KG1 (cell line): ENCODE results near the gene IER3IP1.
A peak's percentile ranks its signal among the peaks of the same experiment; 100 is the strongest.
"Not testable (repeated sequence)": the region's sequence is repeated elsewhere in the genome, so short reads cannot be mapped to it uniquely, and the experiment has no call there.

Experiments
- DNase-seq: peaks from one replicate; lab custom pipeline; 2025; lab: John Stamatoyannopoulos, UW

The IER3IP1 gene

DNA sequence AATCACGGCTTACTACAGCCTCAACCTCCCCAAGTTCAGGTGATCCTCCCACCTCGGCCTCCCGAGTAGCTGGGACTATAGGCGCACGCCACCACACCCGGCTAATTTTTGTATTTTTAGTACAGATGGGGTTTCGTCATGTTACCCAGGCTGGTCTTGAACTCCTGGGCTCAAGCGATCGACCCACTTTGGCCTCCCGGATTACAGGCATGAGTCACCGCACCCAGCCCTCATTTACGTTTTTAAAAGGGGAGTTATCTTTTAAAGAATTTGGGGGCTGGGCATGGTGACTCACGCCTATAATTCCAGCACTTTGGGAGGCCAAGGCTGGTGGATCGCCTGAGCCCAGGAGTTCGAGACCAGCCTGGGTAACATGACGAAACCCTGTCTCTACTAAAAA is 17.8 kb downstream of the IER3IP1 start:
- not testable (repeated sequence) for DNase-seq

- peak; percentile 5 for DNase-seq
These were observed 24.7 kb downstream of the IER3IP1 start for GRCh38 chr18:47151439-47151838.

DNA sequence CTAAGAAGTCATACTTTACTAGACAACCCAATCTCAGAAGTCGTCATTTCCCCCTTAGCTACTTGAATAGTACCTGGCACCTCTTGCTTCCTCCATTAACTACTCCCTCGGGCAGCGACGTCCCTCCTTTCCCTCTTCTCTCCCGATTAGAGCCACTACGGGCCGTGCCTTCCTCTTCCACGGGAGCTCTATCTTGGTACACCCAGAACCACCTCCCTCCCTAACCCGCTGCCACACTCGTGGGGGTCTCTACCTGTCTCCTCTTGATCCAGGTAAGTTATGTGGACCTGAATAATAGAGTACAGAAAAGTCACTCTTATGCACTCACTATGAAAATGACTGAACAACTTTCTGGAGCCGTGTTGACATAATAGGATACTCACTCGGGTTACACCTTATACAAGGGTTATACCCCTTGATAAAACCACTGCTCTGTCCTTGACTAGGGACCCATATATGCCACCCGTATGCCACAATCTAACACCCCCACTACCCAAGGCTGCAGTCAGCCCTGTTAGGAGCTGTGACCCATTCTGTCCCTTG is 25.3 kb downstream of the IER3IP1 start:
- peak; percentile 11 for DNase-seq

DNA sequence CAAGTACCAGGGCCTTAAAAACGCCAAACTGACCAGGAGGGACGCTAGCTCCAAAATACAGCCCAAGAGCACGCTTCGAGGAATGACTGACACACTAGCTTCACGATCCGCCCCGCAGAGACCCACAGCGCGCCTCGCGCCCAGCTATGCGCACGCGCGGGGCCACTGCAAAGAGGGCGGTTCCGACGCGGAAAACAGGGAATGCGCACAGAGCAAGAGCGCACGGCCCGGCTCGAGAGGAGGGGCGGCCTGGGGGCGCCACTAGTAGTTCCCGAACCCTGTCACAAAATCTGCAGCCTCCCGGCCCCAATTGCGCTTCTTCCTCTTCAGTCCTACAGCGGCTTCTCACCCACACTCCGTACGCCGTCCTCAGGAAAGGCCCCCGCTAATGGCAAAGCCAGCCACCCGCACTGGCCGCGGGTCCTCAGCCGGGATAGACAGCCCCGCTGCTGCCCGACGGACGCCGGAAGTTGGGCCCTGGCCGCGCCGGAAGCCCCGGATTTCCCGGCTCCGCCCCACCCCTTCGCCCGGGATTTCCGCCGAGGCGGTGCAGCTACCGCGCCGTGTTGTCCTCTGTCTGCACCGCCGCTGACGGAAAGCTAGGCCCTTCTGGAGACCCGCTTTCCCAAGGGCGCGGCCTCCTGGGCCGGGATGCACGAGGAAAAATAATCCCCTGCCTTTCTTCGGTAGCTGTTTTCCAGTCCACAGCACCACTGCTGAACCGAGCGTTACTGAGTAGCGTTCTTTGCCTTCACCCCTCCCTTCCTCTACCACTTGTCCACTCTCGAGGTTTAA is 25.9 kb downstream of the IER3IP1 start, which contains the start of gene HDHD2:
Gene HDHD2, minus strand, starts transcription at position 472 of the 795 bp plus-strand sequence. CDS start 14,061 bp downstream, outside the sequence.
- DNase-seq: peak; percentile 69

GRCh38 chr18:47149457-47150028 is 26.6 kb downstream of the IER3IP1 start:
- DNase-seq: no peak

DNA sequence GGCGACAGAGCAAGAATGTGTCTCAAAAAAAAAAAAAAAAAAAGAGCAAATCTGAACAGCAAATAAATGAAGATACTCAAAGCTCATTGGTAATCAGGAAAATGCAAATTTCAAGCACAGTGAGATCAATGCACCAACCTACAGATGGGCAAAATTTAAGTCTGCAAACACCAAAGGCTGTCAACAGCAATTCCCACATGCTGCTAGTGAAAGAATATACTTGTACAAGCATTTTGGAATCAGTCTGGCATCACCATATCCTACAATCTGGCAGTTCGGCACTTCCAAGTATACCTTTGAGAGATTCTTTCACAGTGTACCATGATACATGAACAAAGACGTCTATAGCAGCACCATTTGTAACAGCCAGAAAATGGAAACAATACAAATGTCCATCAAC is 30.0 kb downstream of the IER3IP1 start:
- DNase-seq: no peak

DNA sequence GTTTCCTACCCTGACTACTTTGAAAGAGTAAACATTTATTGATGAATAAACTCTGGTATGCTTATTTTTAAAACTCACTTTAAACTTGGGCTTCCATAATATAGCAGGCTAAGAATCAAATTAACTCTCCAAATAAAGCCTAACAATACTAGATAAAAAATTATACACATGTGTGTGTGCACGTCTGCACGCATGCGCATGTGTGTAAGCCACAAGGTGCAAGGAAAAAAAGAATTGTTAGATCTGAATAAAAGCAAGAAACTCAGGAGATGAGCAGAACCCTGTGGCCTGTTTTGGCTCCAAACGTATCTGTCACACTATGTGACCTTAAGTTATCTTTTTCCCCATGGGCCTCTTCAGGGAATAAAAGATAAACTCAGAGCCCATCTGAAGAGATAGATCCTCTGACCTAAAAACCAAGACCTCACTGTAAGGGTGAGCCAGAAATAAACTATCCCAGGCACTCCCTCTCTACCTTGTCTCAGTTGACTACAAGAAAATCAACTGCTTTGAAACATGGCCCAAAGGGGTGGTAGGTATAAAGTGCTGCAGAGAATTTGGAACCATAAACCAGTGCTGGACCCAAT is 32.2 kb downstream of the IER3IP1 start:
- no peak for DNase-seq

DNA sequence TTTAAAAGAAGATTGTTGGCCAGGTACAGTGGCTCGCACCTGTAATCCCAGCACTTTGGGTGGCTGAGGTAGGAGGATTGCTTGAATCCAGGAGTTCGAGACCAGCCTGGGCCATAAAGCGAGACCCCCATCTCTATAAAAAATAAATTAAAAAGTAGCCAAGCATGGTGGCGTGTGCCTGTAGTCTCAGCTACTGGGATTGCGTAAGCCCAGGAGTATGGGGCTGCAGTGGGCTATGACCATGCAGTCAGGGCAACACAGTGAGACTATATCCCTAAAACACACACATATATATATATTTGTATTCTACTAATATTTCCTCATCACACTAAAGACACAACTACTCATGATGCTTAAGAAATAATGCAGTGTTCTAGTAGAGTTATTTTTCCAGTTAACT is 33.0 kb downstream of the IER3IP1 start:
- no peak for DNase-seq

- DNase-seq: no peak
These were observed 34.9 kb downstream of the IER3IP1 start for GRCh38 chr18:47141289-47141688.

DNA sequence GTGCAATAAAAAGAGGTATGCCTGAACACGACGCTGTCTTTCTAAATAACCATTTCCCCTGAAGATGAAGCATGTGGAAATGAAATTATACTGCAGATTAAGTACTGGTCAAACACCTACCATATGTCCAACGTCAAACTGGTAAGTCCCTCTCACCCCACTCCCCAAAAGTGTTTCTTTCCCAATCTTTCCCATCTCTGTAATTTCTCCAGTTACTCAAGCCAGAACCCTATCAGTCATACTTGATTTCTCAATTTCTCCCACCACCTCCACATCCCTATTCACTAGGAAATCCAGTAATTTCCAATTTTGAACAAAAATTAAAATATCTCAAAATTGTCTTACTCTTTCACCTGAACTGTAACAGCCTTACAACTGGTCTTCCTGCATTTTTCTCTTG is 55.0 kb downstream of the IER3IP1 start:
- no peak for DNase-seq

- no peak for DNase-seq
These were observed 55.7 kb downstream of the IER3IP1 start for GRCh38 chr18:47120428-47120827.

DNA sequence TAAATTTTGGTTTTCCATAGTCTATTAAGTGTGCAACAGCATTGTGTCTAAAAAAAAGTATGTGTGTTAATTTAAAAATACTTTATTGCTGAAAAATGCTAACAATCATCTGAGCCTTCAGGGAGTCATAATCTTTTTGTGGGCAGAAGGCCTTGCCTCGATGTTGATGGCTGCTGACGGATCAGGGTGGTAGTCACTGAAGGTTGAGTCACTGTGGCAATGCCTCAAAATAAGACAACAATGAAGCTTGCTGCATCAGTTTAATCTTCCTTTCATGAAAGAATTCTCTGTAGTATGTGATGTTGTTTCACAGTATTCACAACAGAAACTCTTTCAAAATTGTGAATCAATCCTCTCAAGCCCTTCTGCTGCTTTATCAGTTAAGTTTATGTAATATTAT is 57.2 kb downstream of the IER3IP1 start:
- no peak for DNase-seq

GRCh38 chr18:47115205-47115604 is 61.0 kb downstream of the IER3IP1 start:
- DNase-seq: no peak

GRCh38 chr18:47113796-47114540 is 62.2 kb downstream of the IER3IP1 start:
- no peak for DNase-seq

DNA sequence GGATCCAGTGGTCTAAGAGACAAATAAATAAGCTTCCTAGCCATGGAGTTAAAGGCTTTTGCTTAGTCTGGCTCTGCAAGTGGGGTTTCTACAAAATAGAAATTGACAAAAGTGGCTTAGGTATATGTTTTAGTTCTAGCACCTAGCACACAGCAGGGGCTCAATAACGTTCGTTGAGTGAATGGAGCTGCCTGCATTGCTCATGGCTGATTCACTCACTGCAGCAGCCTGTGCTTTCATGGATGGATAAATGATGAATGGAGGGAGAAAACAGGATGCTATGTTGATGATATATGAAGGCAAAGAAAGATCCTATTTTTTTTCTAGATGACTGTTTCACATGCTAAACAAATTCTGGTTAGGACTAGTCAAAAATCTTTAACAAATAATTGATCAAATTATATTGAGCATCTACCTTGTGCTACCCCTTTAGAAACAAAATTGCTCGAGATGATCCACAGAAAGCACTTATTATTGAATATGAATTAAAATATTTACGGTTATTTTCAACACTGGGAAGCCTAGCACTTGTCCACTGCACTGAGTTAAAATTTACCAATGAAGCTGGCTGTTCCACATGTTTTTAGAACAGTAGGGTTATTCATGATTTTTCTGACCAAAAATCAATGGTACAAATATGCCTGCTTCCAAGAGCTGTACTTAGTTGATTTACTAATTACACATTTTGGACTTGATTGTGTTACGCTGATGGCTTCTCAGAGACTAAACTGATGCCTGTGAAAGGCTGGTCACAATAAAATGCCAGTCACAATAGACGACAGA is 65.5 kb downstream of the IER3IP1 start:
- DNase-seq: no peak

GRCh38 chr18:47109720-47110119 is 66.4 kb downstream of the IER3IP1 start:
- no peak for DNase-seq

DNA sequence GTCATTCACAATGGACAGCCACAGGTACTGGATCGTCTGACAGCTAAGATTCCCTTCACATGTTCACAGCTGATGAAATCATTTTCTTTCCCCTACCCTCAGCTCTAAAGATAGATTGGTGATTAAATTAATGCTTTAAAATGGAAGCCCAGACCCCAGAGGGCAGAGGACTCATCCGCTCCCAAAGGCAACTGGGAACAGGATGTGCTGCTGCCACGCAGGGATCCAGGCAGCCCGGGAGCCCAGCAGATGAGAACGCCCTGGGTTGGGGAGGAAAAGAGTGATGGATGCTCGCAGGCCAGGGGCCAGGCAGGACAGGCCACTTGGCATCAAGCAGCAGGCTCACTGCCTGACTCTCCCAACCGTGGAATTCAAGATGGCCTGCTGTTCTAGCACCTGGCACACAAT is 67.2 kb downstream of the IER3IP1 start:
- DNase-seq: no peak

- no peak for DNase-seq
These were observed 67.8 kb downstream of the IER3IP1 start for GRCh38 chr18:47108373-47108772.
